Esophagus squamous epithelium (tissue), 5 donors: ENCODE measurements around the gene RERE. TPM values are rescaled to one million over a fixed set of nuclear protein-coding genes. Genes with fewer than 3 reads are reported as not detected.
A peak's percentile ranks its signal among the peaks of the same experiment; 100 is the strongest.

Source experiments
- DNase-seq: peaks from one replicate; lab custom pipeline; 2025; lab: John Stamatoyannopoulos, UW
- H3K27ac ChIP-seq, 4 donors: fragments of 200-600 bp; sonication (generic); one replicate each; pipeline ENCODE4 v1.5.1; 2016 to 2019; ENCODE audit warnings: mild to moderate bottlenecking in 1 of 4
- H3K27me3 ChIP-seq, 4 donors: fragments of 200-600 bp; sonication (generic); 1 replicate in 3 of 4; 2 replicates in 1 of 4; pipeline versions ENCODE4 v1.5.1 to v1.6.0; 2017 to 2021; ENCODE audit warnings: antibody characterized with exemption in 1 of 4
- H3K36me3 ChIP-seq, 3 donors: fragments of 200-600 bp; sonication (generic); one replicate each; pipeline ENCODE4 v1.5.1; 2016 to 2019
- H3K4me1 ChIP-seq, 3 donors: fragments of 200-600 bp; sonication (generic); one replicate each; pipeline ENCODE4 v1.5.1; 2017 to 2019
- H3K4me3 ChIP-seq, 4 donors: fragments of 200-600 bp; sonication (generic); 1 replicate in 3 of 4; 2 replicates in 1 of 4; pipeline ENCODE4 v1.5.1; 2016 to 2019; ENCODE audit warnings: mild to moderate bottlenecking in 2 of 4, moderate library complexity in 1 of 4
- H3K9me3 ChIP-seq, 3 donors: fragments of 200-600 bp; sonication (generic); one replicate each; pipeline ENCODE4 v1.5.1; 2016 to 2019
- POLR2A ChIP-seq, 4 donors: fragments of 450-650 bp; IDR thresholded peaks; one replicate each; pipeline ENCODE4 v1.6.1; 2017; ENCODE audit warnings: antibody characterized with exemption in 4 of 4, mild to moderate bottlenecking in 4 of 4, moderate library complexity in 3 of 4
- WGBS, 2 donors: methylation state at CpG; one replicate each; pipeline ENCODE4 v1.1.5; 2018; 5-methylcytosine and 5-hydroxymethylcytosine counted together
- intact Hi-C: fragments of 100-400 bp; cut with DNase I; formaldehyde crosslinking; loops from one replicate; pipeline ENCODE4 v1.15.0; 2022
- total RNA-seq, 4 donors: library from RNA; depleted of rRNA; stranded (reverse); fragments of >200 nt; gene quantifications; one replicate each; pipeline ENCODE4 v1.1.0, GENCODE V29; 2016
- TF ChIP-seq, protein P1 (sequence below), 6 experiments: fragments of 450-650 bp in 4 of 6; fragments of 200-600 bp in 2 of 6; sonication (generic) in 2 of 6; IDR thresholded peaks; one replicate each; pipeline ENCODE4 v1.5.1; 2016 to 2019; ENCODE audit warnings: antibody characterized with exemption in 6 of 6, mild to moderate bottlenecking in 4 of 6, moderate library complexity in 4 of 6
- donor health status: DM: yes; HTN: yes; CAD: no.

RERE gene
- total RNA-seq, 4 donors from 2014 or later = 27.5 to 56.6 (median 32.1) TPM

DNA sequence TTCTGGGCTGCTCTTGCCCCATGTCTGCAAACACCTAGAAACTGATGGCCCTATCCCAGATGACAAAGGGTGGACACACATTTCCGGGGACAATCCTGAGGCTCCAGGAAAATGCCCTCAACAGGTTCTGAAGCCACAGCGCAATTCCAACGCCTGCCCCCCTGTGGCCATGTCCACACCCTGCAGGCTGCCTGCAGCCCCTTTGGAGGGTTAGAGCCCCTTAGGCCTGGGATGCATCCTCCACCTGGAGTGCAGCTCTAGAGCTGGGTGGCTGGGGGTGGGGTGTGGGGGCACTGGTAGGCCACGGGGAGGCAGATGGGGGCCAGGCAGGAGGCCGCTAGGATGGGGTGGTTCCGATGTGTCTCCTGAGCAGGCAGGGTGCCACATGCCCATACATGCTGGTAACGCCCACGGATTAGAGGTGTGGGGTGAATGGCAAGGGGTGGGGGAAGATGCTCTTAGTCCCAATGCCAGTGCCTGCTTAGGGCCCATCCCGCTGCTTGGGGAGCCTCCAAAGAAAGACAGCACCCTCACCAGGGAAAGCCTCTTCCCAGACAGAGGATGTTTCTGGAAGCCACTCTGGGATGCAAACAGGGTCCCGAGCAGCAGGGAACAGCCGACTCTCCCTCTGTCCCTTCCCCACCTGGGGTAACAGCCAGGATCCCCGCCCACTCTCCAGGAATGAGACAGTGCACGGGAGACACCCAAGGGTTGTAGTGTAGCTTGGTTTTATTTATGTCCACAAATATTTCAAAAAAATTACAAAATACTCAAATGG lies 465.6 kb downstream of the RERE start:
- no peak for TF ChIP-seq POLR2A (IDR thresholded peaks at IDR 0.05)
- TF ChIP-seq, protein P1, sequence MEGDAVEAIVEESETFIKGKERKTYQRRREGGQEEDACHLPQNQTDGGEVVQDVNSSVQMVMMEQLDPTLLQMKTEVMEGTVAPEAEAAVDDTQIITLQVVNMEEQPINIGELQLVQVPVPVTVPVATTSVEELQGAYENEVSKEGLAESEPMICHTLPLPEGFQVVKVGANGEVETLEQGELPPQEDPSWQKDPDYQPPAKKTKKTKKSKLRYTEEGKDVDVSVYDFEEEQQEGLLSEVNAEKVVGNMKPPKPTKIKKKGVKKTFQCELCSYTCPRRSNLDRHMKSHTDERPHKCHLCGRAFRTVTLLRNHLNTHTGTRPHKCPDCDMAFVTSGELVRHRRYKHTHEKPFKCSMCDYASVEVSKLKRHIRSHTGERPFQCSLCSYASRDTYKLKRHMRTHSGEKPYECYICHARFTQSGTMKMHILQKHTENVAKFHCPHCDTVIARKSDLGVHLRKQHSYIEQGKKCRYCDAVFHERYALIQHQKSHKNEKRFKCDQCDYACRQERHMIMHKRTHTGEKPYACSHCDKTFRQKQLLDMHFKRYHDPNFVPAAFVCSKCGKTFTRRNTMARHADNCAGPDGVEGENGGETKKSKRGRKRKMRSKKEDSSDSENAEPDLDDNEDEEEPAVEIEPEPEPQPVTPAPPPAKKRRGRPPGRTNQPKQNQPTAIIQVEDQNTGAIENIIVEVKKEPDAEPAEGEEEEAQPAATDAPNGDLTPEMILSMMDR (IDR thresholded peaks at IDR 0.05) = peak; percentile 15 to 56 (median 44)
- no peak for DNase-seq
- H3K4me3 ChIP-seq = no peak overlapping the region
- H3K27ac ChIP-seq = peak overlapping the region in 3 of 4 donors; percentile 68 to 70 (median 68)
- peaks cover 8 to 74% (median 17%) of the 10 kb centered on the region in 3 donors for H3K4me1 ChIP-seq
- no peaks in the 10 kb centered on the region for H3K9me3 ChIP-seq
- 40 to 47% methylated on average over 1 to 4 of the region's 13 CpGs for WGBS, 2 donors
- peaks cover 0 to 6% (median 0%) of the 10 kb centered on the region in 4 donors for H3K27me3 ChIP-seq
- intact Hi-C loops = no loop called here
- peaks cover 16 to 50% (median 24%) of the 10 kb centered on the region in 3 donors for H3K36me3 ChIP-seq

GRCh38 chr1:8350914-8351684 lies 466.3 kb downstream of the RERE start:
- DNase-seq = no peak

GRCh38 chr1:8349961-8350360 lies 467.5 kb downstream of the RERE start:
- H3K27me3 ChIP-seq = peaks cover 0 to 6% (median 0%) of the 10 kb centered on the region in 4 donors
- intact Hi-C loops = no loop called here
- H3K9me3 ChIP-seq = no peaks in the 10 kb centered on the region
- H3K4me3 ChIP-seq = no peak overlapping the region
- peaks cover 8 to 62% (median 17%) of the 10 kb centered on the region in 3 donors for H3K4me1 ChIP-seq
- H3K36me3 ChIP-seq = peaks cover 0 to 31% (median 7%) of the 10 kb centered on the region in 3 donors
- WGBS, 2 donors = 40 to 92% methylated on average over 3 to 4 of the region's 14 CpGs
- H3K27ac ChIP-seq = peak overlapping the region in 3 of 4 donors; percentile 6 to 70 (median 32)
- no peak for DNase-seq
- TF ChIP-seq, protein P1 (IDR thresholded peaks at IDR 0.05) = no peak
- no peak for TF ChIP-seq POLR2A (IDR thresholded peaks at IDR 0.05)

More at GRCh38 chr1:8350914-8351684, 466.3 kb downstream of the RERE start:
- Histone ChIP-seq H3K27me3 (peaks cover 0 to 6% (median 0%) of the 10 kb centered on the region in 4 donors), H3K36me3 (peaks cover 9 to 42% (median 17%) of the 10 kb centered on the region in 3 donors), H3K27ac (peak overlapping the region in 3 of 4 donors; percentile 68 to 70 (median 68)), H3K9me3 (no peaks in the 10 kb centered on the region), H3K4me1 (peaks cover 8 to 69% (median 17%) of the 10 kb centered on the region in 3 donors), H3K4me3 (no peak overlapping the region)
- intact Hi-C loops = no loop called here
- 87 to 89% methylated on average over 10 of the region's 24 CpGs for WGBS, 2 donors
- TF ChIP-seq, protein P1 (IDR thresholded peaks at IDR 0.05) = no peak
- no peak for TF ChIP-seq POLR2A (IDR thresholded peaks at IDR 0.05)

GRCh38 chr1:8349473-8349865 lies 468.0 kb downstream of the RERE start:
- 64 to 81% methylated on average over 7 to 8 of the region's 9 CpGs for WGBS, 2 donors
- H3K4me1 ChIP-seq = peaks cover 8 to 61% (median 17%) of the 10 kb centered on the region in 3 donors
- H3K4me3 ChIP-seq = no peak overlapping the region
- peak overlapping the region in 1 of 4 donors; percentile 32 for H3K27ac ChIP-seq
- no peaks in the 10 kb centered on the region for H3K9me3 ChIP-seq
- intact Hi-C loops = no loop called here
- TF ChIP-seq, protein P1 (IDR thresholded peaks at IDR 0.05) = no peak
- no peak for TF ChIP-seq POLR2A (IDR thresholded peaks at IDR 0.05)
- DNase-seq = no peak
- peaks cover 0 to 26% (median 5%) of the 10 kb centered on the region in 3 donors for H3K36me3 ChIP-seq
- peaks cover 0 to 6% (median 0%) of the 10 kb centered on the region in 4 donors for H3K27me3 ChIP-seq
